HCT116 (cell line): Measurements from ENCODE around the gene PCNP.

Source experiments
- ATF3 ChIP-seq: IDR thresholded peaks from 2 replicates; pipeline ENCODE4 v1.6.1; 2012
- CEBPB ChIP-seq: IDR thresholded peaks from 2 replicates; pipeline ENCODE4 v1.6.1; 2012; ENCODE audit warnings: low read depth
- CTCF ChIP-seq, 3 experiments: fragments of 200-600 bp in 1 of 3; sonication (generic) in 1 of 3; IDR thresholded peaks in 2 of 3; conservative IDR thresholded peaks in 1 of 3; 2 replicates each; pipeline ENCODE4 v1.5.1; 2012 to 2017; ENCODE audit warnings: low read depth in 2 of 3, low read length in 2 of 3, antibody characterized with exemption in 1 of 3, borderline replicate concordance in 1 of 3, control low read depth in 1 of 3, mild to moderate bottlenecking in 1 of 3, mixed read lengths in 1 of 3, mixed run types in 1 of 3, moderate library complexity in 1 of 3; ENCODE audit not compliant: insufficient read depth in 1 of 3
- EGR1 ChIP-seq: IDR thresholded peaks from 2 replicates; pipeline ENCODE4 v1.6.1; 2012; ENCODE audit warnings: low read depth
- ELF1 ChIP-seq: IDR thresholded peaks from 2 replicates; pipeline ENCODE4 v1.6.1; 2012; ENCODE audit warnings: low read depth, borderline replicate concordance
- EZH2 ChIP-seq: fragments of 200-600 bp; sonication (generic); IDR thresholded peaks from 2 replicates; pipeline ENCODE4 v1.6.1; 2017; ENCODE audit warnings: antibody characterized with exemption, mixed run types
- EZH2phosphoT487 ChIP-seq: fragments of 200-600 bp; IDR thresholded peaks from 2 replicates; pipeline ENCODE4 v1.6.1; 2018; ENCODE audit warnings: antibody characterized with exemption, borderline replicate concordance
- POLR2A ChIP-seq: IDR thresholded peaks from 2 replicates; pipeline ENCODE4 v1.7.0; 2011; ENCODE audit warnings: borderline replicate concordance; ENCODE audit not compliant: insufficient read depth, insufficient read length; ENCODE audit errors: extremely low read depth
- POLR2AphosphoS5 ChIP-seq: IDR thresholded peaks from 2 replicates; pipeline ENCODE4 v1.6.1; 2011; ENCODE audit warnings: mild to moderate bottlenecking, low read depth, low read length, moderate library complexity
- RAD21 ChIP-seq: IDR thresholded peaks from 2 replicates; pipeline ENCODE4 v1.6.1; 2012; ENCODE audit warnings: low read depth, mild to moderate bottlenecking
- REST ChIP-seq: IDR thresholded peaks from 2 replicates; pipeline ENCODE4 v1.6.1; 2012; ENCODE audit warnings: low read depth
- SP1 ChIP-seq: IDR thresholded peaks from 2 replicates; pipeline ENCODE4 v1.6.1; 2012; ENCODE audit warnings: low read depth
- TCF7L2 ChIP-seq: IDR thresholded peaks from 2 replicates; pipeline ENCODE4 v1.7.0; 2011; ENCODE audit warnings: borderline replicate concordance, inconsistent platforms; ENCODE audit not compliant: insufficient read depth, insufficient read length; ENCODE audit errors: extremely low read depth
- YY1 ChIP-seq: IDR thresholded peaks from 2 replicates; pipeline ENCODE4 v1.6.1; 2011; ENCODE audit warnings: low read length, low read depth, moderate library complexity, mild to moderate bottlenecking; ENCODE audit not compliant: insufficient replicate concordance; ENCODE audit errors: extremely low read depth

- no peak for TF ChIP-seq POLR2A
- no peak for TF ChIP-seq REST
- no peak for TF ChIP-seq CTCF (IDR thresholded peaks at IDR 0.05 in 2 of 3, conservative IDR thresholded peaks at IDR 0.05 in 1 of 3; ENCODE audit: borderline replicate concordance in 1 of 3, insufficient read depth in 1 of 3, low read depth in 2 of 3, low read length in 2 of 3)
- no peak for TF ChIP-seq RAD21
- TF ChIP-seq POLR2AphosphoS5: no peak
- no peak for TF ChIP-seq EZH2
- no peak for TF ChIP-seq EZH2phosphoT487
- TF ChIP-seq CEBPB: no peak
- TF ChIP-seq EGR1: no peak
- no peak for TF ChIP-seq TCF7L2
- TF ChIP-seq YY1: no peak
- no peak for TF ChIP-seq ATF3
- no peak for TF ChIP-seq ELF1
- no peak for TF ChIP-seq SP1
Observed at GRCh38 chr3:101549473-101549872, 24.5 kb upstream of the PCNP start.
